HepG2 (cell line): ENCODE data around the gene SPRR4. TPM values are rescaled to one million over a fixed set of nuclear protein-coding genes. Genes with fewer than 3 reads are reported as not detected.

Experiments used
- ATAC-seq: fragments of 200-7000 bp; cut with Tn5 transposase; 3 replicates; pipeline ENCODE4 v1.9.1; 2020; ENCODE audit warnings: mild to moderate bottlenecking, moderate library complexity
- BruUV-seq: library from RNA; stranded (reverse); fragments of 400-500 nt; replicated peaks from 2 replicates; lab custom pipeline; 2021; lab: Mats Ljungman, UMichigan
- CTCF ChIA-PET: fragments of 300-600 bp; formaldehyde crosslinking; extraction: SDS; loops from one replicate; lab custom pipeline; 2021; ENCODE audit warnings: low total read pairs, inconsistent platforms, low intra/inter-chr PET ratio; lab: Yijun Ruan, JAX
- POLR2A ChIA-PET: fragments of 350-600 bp; sonication (Branson Sonifier 250); formaldehyde crosslinking; loops from one replicate; lab custom pipeline; 2020; ENCODE audit warnings: antibody characterized with exemption, inconsistent platforms; lab: Yijun Ruan, JAX
- DNase-seq: peaks from one replicate; pipeline ENCODE4 v3.0.0-alpha.2; 2015; ENCODE audit warnings: low spot score
- FAIRE-seq: peaks from 3 replicates; lab custom pipeline; 2011; peaks lifted over from hg19 to GRCh38; lab: Jason Lieb, UNC
- H2AFZ ChIP-seq: one replicate; pipeline ENCODE4 v1.6.1; 2011; ENCODE audit warnings: low read length, inconsistent platforms
- H3K27ac ChIP-seq: fragments of 300-600 bp; 3 replicates; pipeline ENCODE4 v1.8.0; 2011; ENCODE audit warnings: mixed run types, mild to moderate bottlenecking, mixed read lengths, low read length, inconsistent platforms; ENCODE audit not compliant: insufficient read depth; ENCODE audit errors: extremely low read length
- H3K27me3 ChIP-seq, 2 experiments: fragments of 200-600 bp in 1 of 2; 2 replicates in 1 of 2; 3 replicates in 1 of 2; pipeline versions ENCODE4 v1.6.0 to v1.8.0; 2011; ENCODE audit warnings: low read length in 2 of 2, mild to moderate bottlenecking in 2 of 2, moderate library complexity in 2 of 2, inconsistent platforms in 1 of 2; ENCODE audit not compliant: insufficient read depth in 2 of 2, control insufficient read depth in 1 of 2
- H3K36me3 ChIP-seq, 2 experiments: fragments of 200-600 bp in 1 of 2; replicated peaks in 1 of 2; 2 replicates in 1 of 2; 3 replicates in 1 of 2; pipeline versions ENCODE4 v1.5.1 to v1.8.0; 2011; ENCODE audit warnings: low read length in 2 of 2, inconsistent platforms in 1 of 2; ENCODE audit not compliant: insufficient read depth in 2 of 2, control insufficient read depth in 1 of 2
- H3K4me1 ChIP-seq: 2 replicates; pipeline ENCODE4 v1.5.1; 2012; ENCODE audit warnings: low read length, inconsistent platforms; ENCODE audit not compliant: insufficient read depth
- H3K4me2 ChIP-seq: 2 replicates; pipeline ENCODE4 v1.6.0; 2011; ENCODE audit warnings: low read depth, low read length, inconsistent platforms
- H3K4me3 ChIP-seq, 3 experiments: fragments of 200-600 bp in 1 of 3; sonication (generic), shearing (Covaris generic) in 1 of 3; replicated peaks in 1 of 3; 2 replicates each; pipeline ENCODE4 v1.5.1; 2011 to 2016; ENCODE audit warnings: low read length in 3 of 3, inconsistent platforms in 2 of 3, low read depth in 2 of 3, mild to moderate bottlenecking in 2 of 3, control low read depth in 1 of 3, mixed read lengths in 1 of 3; ENCODE audit not compliant: insufficient read depth in 1 of 3
- H3K79me2 ChIP-seq: one replicate; pipeline ENCODE4 v1.6.1; 2011; ENCODE audit warnings: low read length, inconsistent platforms; ENCODE audit not compliant: insufficient read depth
- H3K9ac ChIP-seq: 2 replicates; pipeline ENCODE4 v1.6.0; 2011; ENCODE audit warnings: mild to moderate bottlenecking, low read depth, low read length, inconsistent platforms; ENCODE audit not compliant: insufficient read depth
- H3K9me3 ChIP-seq: 2 replicates; pipeline ENCODE4 v1.5.1; 2012; ENCODE audit warnings: mild to moderate bottlenecking, low read length
- H4K20me1 ChIP-seq: 2 replicates; pipeline ENCODE4 v1.6.0; 2011; ENCODE audit warnings: inconsistent platforms, mild to moderate bottlenecking, low read length, moderate library complexity; ENCODE audit not compliant: insufficient read depth
- EP300 ChIP-seq, 3 experiments: sonication (generic) in 1 of 3; formaldehyde crosslinking in 1 of 3; IDR thresholded peaks; 2 replicates each; pipeline versions ENCODE4 v1.5.1 to v1.6.1; 2011 to 2020; ENCODE audit warnings: low read depth in 2 of 3, low read length in 2 of 3, borderline replicate concordance in 1 of 3, improper control_type of control experiment in 1 of 3, mild to moderate bottlenecking in 1 of 3, missing genetic modification reagents in 1 of 3, moderate library complexity in 1 of 3
- SP2 ChIP-seq: sonication (generic); formaldehyde crosslinking; IDR thresholded peaks from 2 replicates; pipeline ENCODE4 v1.5.1; 2020; ENCODE audit warnings: mild to moderate bottlenecking, missing genetic modification reagents
- YY1 ChIP-seq: IDR thresholded peaks from 2 replicates; pipeline ENCODE4 v1.6.1; 2011; ENCODE audit warnings: low read length, low read depth, moderate library complexity, mild to moderate bottlenecking; ENCODE audit not compliant: insufficient read depth, insufficient replicate concordance
- ZNF10 ChIP-seq: sonication (generic); formaldehyde crosslinking; IDR thresholded peaks from 2 replicates; pipeline ENCODE4 v1.4.0; 2020; ENCODE audit warnings: mild to moderate bottlenecking, low read depth, missing genetic modification reagents, borderline replicate concordance
- ZNF639 ChIP-seq: conservative IDR thresholded peaks from 2 replicates; pipeline ENCODE4 v1.6.1; 2018; ENCODE audit warnings: missing genetic modification reagents
- WGBS: methylation state at CpG from one replicate; pipeline ENCODE4 v1.1.6; 2017; ENCODE audit warnings: low lambda C conversion rate; 5-methylcytosine and 5-hydroxymethylcytosine counted together
- in situ Hi-C: cut with HindIII; loops from 2 replicates; pipeline ENCODE4 v1.10.0; 2017; ENCODE audit warnings: low pct_unique_long_range_greater_than_20kb; ENCODE audit not compliant: extremely low pct_ligation_motif_present
- intact Hi-C: fragments of 100-400 bp; cut with micrococcal nuclease; formaldehyde crosslinking; loops from one replicate; pipeline ENCODE4 v1.10.0; 2022; ENCODE audit not compliant: unreplicated experiment
- polyA plus RNA-seq, 8 experiments: library from polyadenylated mRNA; depleted of rRNA in 3 of 8; stranded (reverse) in 7 of 8; unstranded in 1 of 8; fragments of >200 nt; fragmentation: Illumina TruSeq in 4 of 8; extraction: Trizol in 4 of 8; gene quantifications; 2 replicates each; pipeline versions ENCODE4 v1.2.1 to v1.2.3, GENCODE V29; 2011 to 2016; ENCODE audit warnings: low read depth in 4 of 8, missing spikeins in 1 of 8, mixed read lengths in 1 of 8; ENCODE audit not compliant: insufficient read depth in 1 of 8
- total RNA-seq, 5 experiments: library from RNA; depleted of rRNA; stranded (reverse); fragments of >200 nt; fragmentation: Illumina TruSeq; extraction: Trizol; gene quantifications; 2 replicates each; pipeline ENCODE4 v1.2.3, GENCODE V29; 2016; ENCODE audit warnings: low read depth in 1 of 5
- TF ChIP-seq, protein P1 (sequence below), 2 experiments: fragments of 450-650 bp in 1 of 2; sonication (generic) in 1 of 2; formaldehyde crosslinking in 1 of 2; IDR thresholded peaks; 2 replicates each; pipeline versions ENCODE4 v1.6.1 to v1.8.0; 2016 to 2022; ENCODE audit warnings: antibody characterized with exemption in 1 of 2, mild to moderate bottlenecking in 1 of 2, missing genetic modification reagents in 1 of 2

SPRR4 gene
- total and polyA plus RNA-seq, 2 of the 13 experiments (the other 11 are each of a cell fraction or from before 2014, with no cell fraction given), result not detected

DNA sequence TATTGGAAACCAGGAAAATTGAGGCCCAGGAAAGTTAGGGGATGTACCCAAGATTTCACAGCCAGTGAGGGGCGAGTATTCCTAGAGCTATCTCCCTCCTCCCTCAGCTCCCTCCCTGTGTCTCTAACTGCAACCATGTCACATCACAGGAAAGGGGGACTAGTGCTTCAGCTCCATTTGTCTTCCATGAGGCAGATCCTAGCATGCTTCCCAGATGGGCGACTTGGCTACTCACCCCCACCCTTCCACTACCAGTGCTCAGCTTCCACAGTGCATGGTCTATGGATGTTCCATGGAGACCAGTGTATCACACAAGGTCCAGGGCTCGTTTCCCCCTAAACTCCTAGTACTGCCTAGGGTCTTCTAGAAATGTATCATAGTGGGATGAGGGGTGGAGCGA, 4.6 kb upstream of the SPRR4 start (continued):
- TF ChIP-seq, protein P1, sequence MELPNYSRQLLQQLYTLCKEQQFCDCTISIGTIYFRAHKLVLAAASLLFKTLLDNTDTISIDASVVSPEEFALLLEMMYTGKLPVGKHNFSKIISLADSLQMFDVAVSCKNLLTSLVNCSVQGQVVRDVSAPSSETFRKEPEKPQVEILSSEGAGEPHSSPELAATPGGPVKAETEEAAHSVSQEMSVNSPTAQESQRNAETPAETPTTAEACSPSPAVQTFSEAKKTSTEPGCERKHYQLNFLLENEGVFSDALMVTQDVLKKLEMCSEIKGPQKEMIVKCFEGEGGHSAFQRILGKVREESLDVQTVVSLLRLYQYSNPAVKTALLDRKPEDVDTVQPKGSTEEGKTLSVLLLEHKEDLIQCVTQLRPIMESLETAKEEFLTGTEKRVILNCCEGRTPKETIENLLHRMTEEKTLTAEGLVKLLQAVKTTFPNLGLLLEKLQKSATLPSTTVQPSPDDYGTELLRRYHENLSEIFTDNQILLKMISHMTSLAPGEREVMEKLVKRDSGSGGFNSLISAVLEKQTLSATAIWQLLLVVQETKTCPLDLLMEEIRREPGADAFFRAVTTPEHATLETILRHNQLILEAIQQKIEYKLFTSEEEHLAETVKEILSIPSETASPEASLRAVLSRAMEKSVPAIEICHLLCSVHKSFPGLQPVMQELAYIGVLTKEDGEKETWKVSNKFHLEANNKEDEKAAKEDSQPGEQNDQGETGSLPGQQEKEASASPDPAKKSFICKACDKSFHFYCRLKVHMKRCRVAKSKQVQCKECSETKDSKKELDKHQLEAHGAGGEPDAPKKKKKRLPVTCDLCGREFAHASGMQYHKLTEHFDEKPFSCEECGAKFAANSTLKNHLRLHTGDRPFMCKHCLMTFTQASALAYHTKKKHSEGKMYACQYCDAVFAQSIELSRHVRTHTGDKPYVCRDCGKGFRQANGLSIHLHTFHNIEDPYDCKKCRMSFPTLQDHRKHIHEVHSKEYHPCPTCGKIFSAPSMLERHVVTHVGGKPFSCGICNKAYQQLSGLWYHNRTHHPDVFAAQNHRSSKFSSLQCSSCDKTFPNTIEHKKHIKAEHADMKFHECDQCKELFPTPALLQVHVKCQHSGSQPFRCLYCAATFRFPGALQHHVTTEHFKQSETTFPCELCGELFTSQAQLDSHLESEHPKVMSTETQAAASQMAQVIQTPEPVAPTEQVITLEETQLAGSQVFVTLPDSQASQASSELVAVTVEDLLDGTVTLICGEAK (IDR thresholded peaks at IDR 0.05), result no peak
- TF ChIP-seq, protein P1 (CRISPR knock-in tag; IDR thresholded peaks at IDR 0.05), result no peak
- TF ChIP-seq EP300 (IDR thresholded peaks at IDR 0.05; ENCODE audit: low read depth in 2 of 2, low read length in 2 of 2), result no peak
- no peak for TF ChIP-seq EP300 (CRISPR knock-in tag; IDR thresholded peaks at IDR 0.05; ENCODE audit: borderline replicate concordance)

DNA sequence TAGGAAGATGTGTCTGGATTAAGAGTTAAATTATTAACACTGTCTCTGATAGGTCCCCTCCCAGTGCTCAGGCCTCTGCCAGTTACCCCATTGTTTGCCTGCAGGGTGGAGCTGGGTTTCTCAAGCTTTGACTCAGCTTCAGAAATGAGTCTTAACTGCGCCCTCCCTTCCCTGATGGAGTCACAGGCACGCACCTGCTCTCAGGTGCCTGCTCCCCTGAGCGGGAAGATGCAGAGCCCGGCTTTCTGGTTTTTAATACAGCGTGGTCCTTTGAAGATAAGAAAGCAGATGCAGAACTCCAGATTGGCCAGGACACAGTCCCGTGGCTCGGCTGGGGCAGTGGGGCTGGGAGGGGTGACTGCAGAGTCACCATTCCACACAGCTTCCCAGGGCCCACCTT, 3.2 kb upstream of the SPRR4 start:
- ChIA-PET POLR2A (no interaction called here), CTCF (no interaction called here)
- H3K36me3 ChIP-seq, result no peaks in the 10 kb centered on the region
- no peak overlapping the region for H3K4me3 ChIP-seq
- DNase-seq (no peak), FAIRE-seq (no peak), ATAC-seq (no peak)
- H4K20me1 ChIP-seq, result no peaks in the 10 kb centered on the region
- H3K4me1 ChIP-seq, result no peaks in the 10 kb centered on the region
- H3K79me2 ChIP-seq, result no peaks in the 10 kb centered on the region
- no peak overlapping the region for H2AFZ ChIP-seq
- in situ Hi-C loops, result no loop called here
- H3K9ac ChIP-seq, result no peak overlapping the region
- BruUV-seq, result no TSS peak
- intact Hi-C loops, result no loop called here
- no peaks in the 10 kb centered on the region; a peak in 1 of 5 replicates for H3K27me3 ChIP-seq
- H3K4me2 ChIP-seq, result no peak overlapping the region
- WGBS, result 6% methylated on average over 5 of the region's 7 CpGs
- no peaks in the 10 kb centered on the region for H3K9me3 ChIP-seq
- H3K27ac ChIP-seq, result no peak overlapping the region
- TF ChIP-seq ZNF639 (CRISPR knock-in tag), result no peak
- TF ChIP-seq SP2 (CRISPR knock-in tag), result no peak
- TF ChIP-seq ZNF10, result no peak
- TF ChIP-seq YY1, result no peak
